ENCODE measurements around the gene CCDC195.

The CCDC195 gene

GRCh38 chr2:224690868-224691267 is 25.3 kb downstream of the CCDC195 start:
- H3K27me3 ChIP-seq (ENCODE audit: low read length): no peaks in the 10 kb centered on the region
- no peaks in the 10 kb centered on the region for H3F3A ChIP-seq (ENCODE audit: insufficient read depth)
- no peak overlapping the region for H3K9ac ChIP-seq (ENCODE audit: low read length)
- H3K27ac ChIP-seq (ENCODE audit: low read depth, low read length): no peak overlapping the region
- no peak overlapping the region for H3K4me3 ChIP-seq (ENCODE audit: insufficient read depth, low read length, poor library complexity, severe bottlenecking)
- no peak overlapping the region for H2AFZ ChIP-seq (ENCODE audit: low read depth, low read length, severe bottlenecking)
- no peak overlapping the region for H3K4me2 ChIP-seq (ENCODE audit: low read depth, low read length, poor library complexity, severe bottlenecking)
- no peak for TF ChIP-seq CTCF (IDR thresholded peaks at IDR 0.05; ENCODE audit: insufficient read depth, low read length, poor library complexity, severe bottlenecking)
- TF ChIP-seq EZH2phosphoT487 (conservative IDR thresholded peaks at IDR 0.05; ENCODE audit: low read length): no peak
- no peaks in the 10 kb centered on the region for H3K36me3 ChIP-seq (ENCODE audit: low read length)
- H4K20me1 ChIP-seq (ENCODE audit: low read depth, low read length): no peaks in the 10 kb centered on the region
- H3K9me2 ChIP-seq (replicated peaks; ENCODE audit: insufficient read depth, low read length): no peaks in the 10 kb centered on the region
- H3K9me3 ChIP-seq (ENCODE audit: insufficient read depth, low read length): no peaks in the 10 kb centered on the region
- no peaks in the 10 kb centered on the region for H3K79me2 ChIP-seq (ENCODE audit: insufficient read depth, low read length)

- Histone ChIP-seq H3K27ac (ENCODE audit: low read depth, low read length) (no peak overlapping the region), H3K36me3 (ENCODE audit: low read length) (no peaks in the 10 kb centered on the region), H3K4me3 (ENCODE audit: insufficient read depth, low read length, poor library complexity, severe bottlenecking) (no peak overlapping the region), H3K79me2 (ENCODE audit: insufficient read depth, low read length) (no peaks in the 10 kb centered on the region), H4K20me1 (ENCODE audit: low read depth, low read length) (no peaks in the 10 kb centered on the region), H3K9ac (ENCODE audit: low read length) (no peak overlapping the region), H3K9me2 (replicated peaks; ENCODE audit: insufficient read depth, low read length) (no peaks in the 10 kb centered on the region), H3K4me2 (ENCODE audit: low read depth, low read length, poor library complexity, severe bottlenecking) (no peak overlapping the region), H2AFZ (ENCODE audit: low read depth, low read length, severe bottlenecking) (no peak overlapping the region), H3K27me3 (ENCODE audit: low read length) (no peaks in the 10 kb centered on the region), H3F3A (ENCODE audit: insufficient read depth) (no peaks in the 10 kb centered on the region), H3K9me3 (ENCODE audit: insufficient read depth, low read length) (no peaks in the 10 kb centered on the region)
- no peak for TF ChIP-seq CTCF (IDR thresholded peaks at IDR 0.05; ENCODE audit: insufficient read depth, low read length, poor library complexity, severe bottlenecking)
- TF ChIP-seq EZH2phosphoT487 (conservative IDR thresholded peaks at IDR 0.05; ENCODE audit: low read length): no peak
Observed at GRCh38 chr2:224689539-224689938, 26.6 kb downstream of the CCDC195 start.

GRCh38 chr2:224688997-224689396 is 27.2 kb downstream of the CCDC195 start:
- Histone ChIP-seq H2AFZ (ENCODE audit: low read depth, low read length, severe bottlenecking) (no peak overlapping the region), H3F3A (ENCODE audit: insufficient read depth) (no peaks in the 10 kb centered on the region)

More at GRCh38 chr2:224688997-224689396, 27.2 kb downstream of the CCDC195 start:
- no peaks in the 10 kb centered on the region for H3K9me3 ChIP-seq (ENCODE audit: insufficient read depth, low read length)
- no peaks in the 10 kb centered on the region for H3K79me2 ChIP-seq (ENCODE audit: insufficient read depth, low read length)
- H3K4me2 ChIP-seq (ENCODE audit: low read depth, low read length, poor library complexity, severe bottlenecking): no peak overlapping the region
- H3K36me3 ChIP-seq (ENCODE audit: low read length): no peaks in the 10 kb centered on the region
- no peaks in the 10 kb centered on the region for H4K20me1 ChIP-seq (ENCODE audit: low read depth, low read length)
- no peaks in the 10 kb centered on the region for H3K27me3 ChIP-seq (ENCODE audit: low read length)
- TF ChIP-seq CTCF (IDR thresholded peaks at IDR 0.05; ENCODE audit: insufficient read depth, low read length, poor library complexity, severe bottlenecking) (no peak), EZH2phosphoT487 (conservative IDR thresholded peaks at IDR 0.05; ENCODE audit: low read length) (no peak)
- H3K27ac ChIP-seq (ENCODE audit: low read depth, low read length): no peak overlapping the region
- no peaks in the 10 kb centered on the region for H3K9me2 ChIP-seq (replicated peaks; ENCODE audit: insufficient read depth, low read length)
- no peak overlapping the region for H3K4me3 ChIP-seq (ENCODE audit: insufficient read depth, low read length, poor library complexity, severe bottlenecking)
- no peak overlapping the region for H3K9ac ChIP-seq (ENCODE audit: low read length)
